Activated CD4-positive, alpha-beta memory T cell treated with anti-CD3 and anti-CD28 coated beads for 36 hours (primary cell): ENCODE results near the gene ANKRD23. TPM values are rescaled to one million over a fixed set of nuclear protein-coding genes. Genes with fewer than 3 reads are reported as not detected.

Experiments
- CTCF ChIA-PET: fragments of 350-600 bp; sonication (Branson Sonifier 250); formaldehyde crosslinking; loops from one replicate; lab custom pipeline; 2021; ENCODE audit warnings: antibody characterized with exemption, inconsistent platforms; lab: Charles Lee
- POLR2A ChIA-PET: fragments of 350-600 bp; sonication (Branson Sonifier 250); formaldehyde crosslinking; loops from one replicate; lab custom pipeline; 2021; ENCODE audit warnings: antibody characterized with exemption; lab: Charles Lee
- DNase-seq: peaks from one replicate; pipeline ENCODE4 v3.0.0-alpha.2; 2020
- H3K27ac Mint-ChIP-seq: one replicate; pipeline ENCODE4 v1.8.0; 2021; ENCODE audit warnings: mixed read lengths
- H3K27me3 Mint-ChIP-seq: one replicate; pipeline ENCODE4 v1.8.0; 2021; ENCODE audit warnings: mixed read lengths
- H3K36me3 Mint-ChIP-seq: one replicate; pipeline ENCODE4 v1.8.0; 2021; ENCODE audit warnings: mixed read lengths
- H3K4me1 Mint-ChIP-seq: one replicate; pipeline ENCODE4 v1.8.0; 2021; ENCODE audit warnings: low read depth, mixed read lengths
- H3K4me3 Mint-ChIP-seq: one replicate; pipeline ENCODE4 v1.8.0; 2021; ENCODE audit warnings: mild to moderate bottlenecking, mixed read lengths
- H3K9me3 Mint-ChIP-seq: one replicate; pipeline ENCODE4 v1.8.0; 2021; ENCODE audit warnings: mixed read lengths
- intact Hi-C: fragments of 100-400 bp; cut with micrococcal nuclease; formaldehyde crosslinking; loops from one replicate; pipeline ENCODE4 v1.15.1; 2023
- total RNA-seq, 2 experiments: library from RNA; stranded (reverse); gene quantifications; one replicate each; pipeline ENCODE4 v1.2.3, GENCODE V29; 2021

Gene ANKRD23
- total RNA-seq, 2 experiments from 2014 or later = 5.8 to 7.6 TPM

- Mint-ChIP-seq H3K4me1 (peaks cover 57% of the 10 kb centered on the region), H3K27ac (peak overlapping the region; percentile 49), H3K9me3 (no peaks in the 10 kb centered on the region), H3K4me3 (peak overlapping the region; percentile 79), H3K27me3 (no peaks in the 10 kb centered on the region), H3K36me3 (peaks cover 4% of the 10 kb centered on the region)
- ChIA-PET CTCF (interaction anchor here (1.8 kb wide), 1 partner anchor 40 kb away, joined by 10 read pairs; the partner anchor contains the start of gene ANKRD39), POLR2A (interaction anchor here (2.0 to 3.6 kb wide), 2 partner anchors 16 to 40 kb away, joined by 6 to 17 read pairs; partner anchors contain the start of gene ANKRD39)
- intact Hi-C loops = loop anchor here (5.0 kb wide), 4 partner anchors 39 to 294 kb away; partner anchors contain the start of genes ANKRD36, ANKRD39 and CNNM4
- DNase-seq = no peak
Measured at GRCh38 chr2:96817882-96818281, 25.9 kb downstream of the ANKRD23 start.

GRCh38 chr2:96816836-96817702, 26.8 kb downstream of the ANKRD23 start:
- intact Hi-C loops = loop anchor here (1.0 to 5.0 kb wide), 5 partner anchors 11 to 295 kb away; partner anchors contain the start of genes ANKRD36, ANKRD39 and CNNM4
- H3K36me3 Mint-ChIP-seq = peaks cover 4% of the 10 kb centered on the region

GRCh38 chr2:96816127-96816835, 27.5 kb downstream of the ANKRD23 start, which contains the start of gene CNNM3:
Gene CNNM3, plus strand, starts transcription at chr2:96816268. Its CDS starts 10 bp downstream, at chr2:96816278.
- POLR2A ChIA-PET = interaction anchor here (0.9 to 3.6 kb wide), 8 partner anchors 14 to 272 kb away, joined by 3 to 17 read pairs (median 4); partner anchors contain the start of genes ANKRD39 and CNNM4
- intact Hi-C loops = loop anchor here (1.0 to 5.0 kb wide), 5 partner anchors 10 to 296 kb away; partner anchors contain the start of genes ANKRD36, ANKRD39 and CNNM4
- CTCF ChIA-PET = interaction anchor here (0.8 to 2.3 kb wide), 18 partner anchors 10 to 296 kb away, joined by 3 to 14 read pairs (median 3); partner anchors contain the start of genes ANKRD36, ANKRD39 and CNNM4
- peak; percentile 97 for DNase-seq
- Mint-ChIP-seq H3K4me3 (peak within 1 kb of the TSS; percentile 82), H3K4me1 (peaks cover 60% of the 10 kb centered on the region), H3K27ac (peak within 1 kb of the TSS; percentile 77), H3K36me3 (peaks cover 4% of the 10 kb centered on the region), H3K9me3 (no peaks in the 10 kb centered on the region), H3K27me3 (no peaks in the 10 kb centered on the region)

More at GRCh38 chr2:96816836-96817702, 26.8 kb downstream of the ANKRD23 start:
- Mint-ChIP-seq H3K27me3 (no peaks in the 10 kb centered on the region), H3K4me1 (peaks cover 64% of the 10 kb centered on the region), H3K9me3 (no peaks in the 10 kb centered on the region), H3K27ac (no peak overlapping the region), H3K4me3 (peak overlapping the region; percentile 79)
- DNase-seq = no peak
- CTCF ChIA-PET = interaction anchor here (0.8 to 2.3 kb wide), 18 partner anchors 11 to 295 kb away, joined by 3 to 14 read pairs (median 4); partner anchors contain the start of genes ANKRD36, ANKRD39 and CNNM4
- POLR2A ChIA-PET = interaction anchor here (0.9 to 3.6 kb wide), 8 partner anchors 15 to 273 kb away, joined by 3 to 17 read pairs (median 4); partner anchors contain the start of genes ANKRD39 and CNNM4

- Mint-ChIP-seq H3K4me3 (peak overlapping the region; percentile 82), H3K36me3 (peaks cover 4% of the 10 kb centered on the region), H3K4me1 (peaks cover 52% of the 10 kb centered on the region), H3K9me3 (no peaks in the 10 kb centered on the region), H3K27ac (peak overlapping the region; percentile 77), H3K27me3 (no peaks in the 10 kb centered on the region)
- intact Hi-C loops = loop anchor here (1.0 to 5.0 kb wide), 6 partner anchors 9 to 297 kb away; partner anchors contain the start of genes ANKRD36, ANKRD39 and CNNM4
- ChIA-PET CTCF (interaction anchor here (0.8 to 2.3 kb wide), 12 partner anchors 9 to 139 kb away, joined by 3 to 14 read pairs (median 4); partner anchors contain the start of genes ANKRD39 and CNNM4), POLR2A (interaction anchor here (1.2 to 3.6 kb wide), 5 partner anchors 24 to 147 kb away, joined by 3 to 17 read pairs (median 5); partner anchors contain the start of genes ANKRD39 and CNNM4)
- DNase-seq = peak; percentile 45
Measured at GRCh38 chr2:96815326-96816126, 28.3 kb downstream of the ANKRD23 start.

- no peak overlapping the region for H3K27ac Mint-ChIP-seq
- intact Hi-C loops = no loop called here
- no peak overlapping the region for H3K4me3 Mint-ChIP-seq
Measured at GRCh38 chr2:96813656-96814055, 30.2 kb downstream of the ANKRD23 start.

GRCh38 chr2:96811917-96812316, 31.9 kb downstream of the ANKRD23 start:
- Mint-ChIP-seq H3K27me3 (no peaks in the 10 kb centered on the region), H3K4me1 (peaks cover 18% of the 10 kb centered on the region), H3K9me3 (no peaks in the 10 kb centered on the region), H3K27ac (no peak overlapping the region), H3K36me3 (peaks cover 1% of the 10 kb centered on the region), H3K4me3 (no peak overlapping the region)
- ChIA-PET CTCF (interaction anchor here (2.2 kb wide), 1 partner anchor 11 kb away, joined by 5 read pairs; no protein-coding TSS in a partner anchor), POLR2A (no interaction called here)
- no peak for DNase-seq
- intact Hi-C loops = no loop called here

More at GRCh38 chr2:96813656-96814055, 30.2 kb downstream of the ANKRD23 start:
- Mint-ChIP-seq H3K27me3 (no peaks in the 10 kb centered on the region), H3K4me1 (peaks cover 33% of the 10 kb centered on the region), H3K36me3 (peaks cover 4% of the 10 kb centered on the region), H3K9me3 (no peaks in the 10 kb centered on the region)
- CTCF ChIA-PET = interaction anchor here (1.3 to 2.2 kb wide), 3 partner anchors 13 to 137 kb away, joined by 4 to 9 read pairs (median 5); partner anchors contain the start of gene ANKRD39
- DNase-seq = no peak
- POLR2A ChIA-PET = no interaction called here

- DNase-seq = no peak
- no peaks in the 10 kb centered on the region for H3K9me3 Mint-ChIP-seq
- peaks cover 27% of the 10 kb centered on the region for H3K4me1 Mint-ChIP-seq
- peaks cover 1% of the 10 kb centered on the region for H3K36me3 Mint-ChIP-seq
- no peak overlapping the region for H3K4me3 Mint-ChIP-seq
- ChIA-PET POLR2A (no interaction called here), CTCF (interaction anchor here (0.8 kb wide), 1 partner anchor 47 kb away, joined by 3 read pairs; the partner anchor contains the start of gene ANKRD39)
- intact Hi-C loops = no loop called here
- no peaks in the 10 kb centered on the region for H3K27me3 Mint-ChIP-seq
- no peak overlapping the region for H3K27ac Mint-ChIP-seq
Measured at GRCh38 chr2:96810783-96811192, 33.0 kb downstream of the ANKRD23 start.

GRCh38 chr2:96809951-96810782, 33.7 kb downstream of the ANKRD23 start:
- POLR2A ChIA-PET = no interaction called here
- Mint-ChIP-seq H3K27ac (peak overlapping the region; percentile 11), H3K27me3 (no peaks in the 10 kb centered on the region), H3K4me1 (peaks cover 23% of the 10 kb centered on the region), H3K36me3 (peaks cover 1% of the 10 kb centered on the region), H3K9me3 (no peaks in the 10 kb centered on the region), H3K4me3 (no peak overlapping the region)
- no peak for DNase-seq
- CTCF ChIA-PET = interaction anchor here (0.7 to 0.8 kb wide), 2 partner anchors 9 to 48 kb away, joined by 3 read pairs; partner anchors contain the start of gene ANKRD39
- intact Hi-C loops = loop anchor here (10.0 kb wide), 1 partner anchor 175 kb away; the partner anchor contains the start of gene KANSL3

- POLR2A ChIA-PET = no interaction called here
Measured at GRCh38 chr2:96809216-96809882, 34.5 kb downstream of the ANKRD23 start.

More at GRCh38 chr2:96809216-96809882, 34.5 kb downstream of the ANKRD23 start:
- intact Hi-C loops = loop anchor here (10.0 kb wide), 1 partner anchor 175 kb away; the partner anchor contains the start of gene KANSL3
- Mint-ChIP-seq H3K27ac (no peak overlapping the region), H3K4me1 (peaks cover 21% of the 10 kb centered on the region), H3K27me3 (no peaks in the 10 kb centered on the region), H3K9me3 (no peaks in the 10 kb centered on the region), H3K4me3 (no peak overlapping the region), H3K36me3 (peaks cover 1% of the 10 kb centered on the region)
- CTCF ChIA-PET = interaction anchor here (0.7 kb wide), 1 partner anchor 9 kb away, joined by 3 read pairs; no protein-coding TSS in a partner anchor
- DNase-seq = no peak
